SU-DHL-6 (cell line): Measurements from ENCODE around the gene PCDHA3.
"Not testable (repeated sequence)": the region's sequence is repeated elsewhere in the genome, so short reads cannot be mapped to it uniquely, and the experiment has no call there.

ENCODE experiments used
- H2AFZ ChIP-seq: fragments of 200-600 bp; sonication (generic); 2 replicates; pipeline ENCODE4 v1.6.1; 2014; ENCODE audit warnings: low read depth, mild to moderate bottlenecking, moderate library complexity, mixed read lengths, antibody characterized with exemption, low read length; ENCODE audit not compliant: severe bottlenecking
- H3F3A ChIP-seq: fragments of 200-600 bp; shearing (Covaris generic); 2 replicates; pipeline ENCODE4 v1.6.0; 2016; ENCODE audit warnings: antibody characterized with exemption, mild to moderate bottlenecking; ENCODE audit not compliant: insufficient read depth
- H3K27ac ChIP-seq: fragments of 200-600 bp; sonication (generic); 2 replicates; pipeline ENCODE4 v1.5.1; 2016; ENCODE audit warnings: low read depth, mild to moderate bottlenecking, low read length, moderate library complexity, mixed read lengths
- H3K27me3 ChIP-seq: fragments of 200-600 bp; sonication (generic), shearing (Covaris generic); 2 replicates; pipeline ENCODE4 v1.6.0; 2014; ENCODE audit warnings: mild to moderate bottlenecking, low read length
- H3K36me3 ChIP-seq: fragments of 200-600 bp; sonication (generic); 2 replicates; pipeline ENCODE4 v1.6.1; 2014; ENCODE audit warnings: mild to moderate bottlenecking, low read length, mixed read lengths
- H3K4me2 ChIP-seq: fragments of 300-600, 200-600 bp; shearing (Covaris generic), sonication (generic); 2 replicates; pipeline ENCODE4 v1.6.0; 2014; ENCODE audit warnings: low read length, low read depth, mild to moderate bottlenecking; ENCODE audit not compliant: poor library complexity, severe bottlenecking
- H3K4me3 ChIP-seq: fragments of 200-600 bp; sonication (generic); 2 replicates; pipeline ENCODE4 v1.5.1; 2014; ENCODE audit warnings: antibody characterized with exemption, low read length, mild to moderate bottlenecking, mixed read lengths; ENCODE audit not compliant: insufficient read depth, poor library complexity, severe bottlenecking
- H3K79me2 ChIP-seq: fragments of 200-600 bp; sonication (generic); 2 replicates; pipeline ENCODE4 v1.6.1; 2014; ENCODE audit warnings: mild to moderate bottlenecking, low read length, moderate library complexity; ENCODE audit not compliant: insufficient read depth
- H3K9ac ChIP-seq: fragments of 200-600 bp; sonication (generic); 2 replicates; pipeline ENCODE4 v1.7.0; 2014; ENCODE audit warnings: mild to moderate bottlenecking, low read length
- H3K9me2 ChIP-seq: fragments of 200-600 bp; sonication (generic); replicated peaks from 2 replicates; pipeline ENCODE4 v1.6.1; 2014; ENCODE audit warnings: low read length; ENCODE audit not compliant: insufficient read depth
- H3K9me3 ChIP-seq: fragments of 200-600 bp; sonication (generic); 2 replicates; pipeline ENCODE4 v1.6.1; 2014; ENCODE audit warnings: low read length, mixed read lengths; ENCODE audit not compliant: insufficient read depth
- H4K20me1 ChIP-seq: fragments of 200-600 bp; sonication (generic); 2 replicates; pipeline ENCODE4 v1.6.1; 2014; ENCODE audit warnings: low read depth, mild to moderate bottlenecking, antibody characterized with exemption, low read length, moderate library complexity, mixed read lengths
- CTCF ChIP-seq: fragments of 200-600 bp; sonication (generic); IDR thresholded peaks from one replicate; pipeline ENCODE4 v1.5.1; 2017; ENCODE audit warnings: antibody characterized with exemption, mild to moderate bottlenecking, low read length, moderate library complexity; ENCODE audit not compliant: insufficient read depth, poor library complexity, severe bottlenecking
- EZH2phosphoT487 ChIP-seq: fragments of 200-600 bp; sonication (generic), shearing (Covaris generic); conservative IDR thresholded peaks from 2 replicates; pipeline ENCODE4 v1.6.1; 2018; ENCODE audit warnings: mild to moderate bottlenecking, antibody characterized with exemption, low read length, moderate library complexity, mixed read lengths

Gene PCDHA3

GRCh38 chr5:140827704-140828361 is 27.0 kb downstream of the PCDHA3 start, which contains the start of gene PCDHA6:
Gene PCDHA6, plus strand, starts transcription at chr5:140827960. Its CDS starts 132 bp downstream, at chr5:140828092.
- Histone ChIP-seq H2AFZ (no peak within 1 kb of the TSS), H3K4me2 (no peak within 1 kb of the TSS), H3K9ac (no peak within 1 kb of the TSS), H3K36me3 (no peaks in the 10 kb centered on the region), H3K9me2 (no peaks in the 10 kb centered on the region), H3K27ac (no peak within 1 kb of the TSS), H3F3A (no peaks in the 10 kb centered on the region), H3K79me2 (no peaks in the 10 kb centered on the region), H3K4me3 (no peak within 1 kb of the TSS), H4K20me1 (no peaks in the 10 kb centered on the region), H3K9me3 (no peaks in the 10 kb centered on the region), H3K27me3 (no peaks in the 10 kb centered on the region)
- no peak for TF ChIP-seq EZH2phosphoT487
- no peak for TF ChIP-seq CTCF

GRCh38 chr5:140828362-140828737 is 27.5 kb downstream of the PCDHA3 start:
- H4K20me1 ChIP-seq = no peaks in the 10 kb centered on the region
- TF ChIP-seq CTCF (no peak), EZH2phosphoT487 (no peak)
- no peaks in the 10 kb centered on the region for H3K9me2 ChIP-seq
- H3K36me3 ChIP-seq = no peaks in the 10 kb centered on the region
- no peak overlapping the region for H3K27ac ChIP-seq
- H3K79me2 ChIP-seq = no peaks in the 10 kb centered on the region
- H3F3A ChIP-seq = no peaks in the 10 kb centered on the region
- no peaks in the 10 kb centered on the region for H3K9me3 ChIP-seq
- no peak overlapping the region for H3K9ac ChIP-seq
- no peak overlapping the region for H2AFZ ChIP-seq
- no peaks in the 10 kb centered on the region for H3K27me3 ChIP-seq
- H3K4me3 ChIP-seq = no peak overlapping the region
- H3K4me2 ChIP-seq = no peak overlapping the region

- not testable (repeated sequence) for H3K79me2 ChIP-seq, H3K36me3 ChIP-seq, H3F3A ChIP-seq, H3K9me2 ChIP-seq, H3K27ac ChIP-seq, H4K20me1 ChIP-seq, H3K9me3 ChIP-seq, H2AFZ ChIP-seq, H3K27me3 ChIP-seq, H3K9ac ChIP-seq, H3K4me2 ChIP-seq, H3K4me3 ChIP-seq
These were observed 28.9 kb downstream of the PCDHA3 start for GRCh38 chr5:140829511-140830501.

GRCh38 chr5:140833993-140834392 is 33.1 kb downstream of the PCDHA3 start, which contains the start of gene PCDHA7:
Gene PCDHA7, plus strand, starts transcription at chr5:140834269. Its CDS starts 115 bp downstream, at chr5:140834384.
- H3K4me2 ChIP-seq = no peak within 1 kb of the TSS

More at GRCh38 chr5:140833993-140834392, 33.1 kb downstream of the PCDHA3 start, which contains the start of gene PCDHA7:
- H3K9me2 ChIP-seq = no peaks in the 10 kb centered on the region
- H3K9me3 ChIP-seq = no peaks in the 10 kb centered on the region
- no peaks in the 10 kb centered on the region for H4K20me1 ChIP-seq
- no peaks in the 10 kb centered on the region for H3K79me2 ChIP-seq
- H3K4me3 ChIP-seq = no peak within 1 kb of the TSS
- H3K9ac ChIP-seq = no peak within 1 kb of the TSS
- no peaks in the 10 kb centered on the region for H3F3A ChIP-seq
- no peak for TF ChIP-seq CTCF
- no peak for TF ChIP-seq EZH2phosphoT487
- H3K27me3 ChIP-seq = no peaks in the 10 kb centered on the region
- no peak within 1 kb of the TSS for H2AFZ ChIP-seq
- H3K36me3 ChIP-seq = no peaks in the 10 kb centered on the region
- no peak within 1 kb of the TSS for H3K27ac ChIP-seq
